Progenitor cell of endocrine pancreas (in vitro differentiated cells): ENCODE results near the gene HTT-AS. TPM values are rescaled to one million over a fixed set of nuclear protein-coding genes. Genes with fewer than 3 reads are reported as not detected.
A peak's percentile ranks its signal among the peaks of the same experiment; 100 is the strongest.

Source experiments
- DNase-seq: peaks from one replicate; pipeline ENCODE4 v3.0.0; 2021; ENCODE audit warnings: low spot score; ENCODE audit not compliant: unreplicated experiment
- H3K27ac Mint-ChIP-seq: 2 replicates; pipeline ENCODE4 v1.8.0; 2021; ENCODE audit warnings: mild to moderate bottlenecking, moderate library complexity, mixed read lengths
- H3K27me3 Mint-ChIP-seq: 2 replicates; pipeline ENCODE4 v1.8.0; 2021; ENCODE audit warnings: mixed read lengths
- H3K36me3 Mint-ChIP-seq: 2 replicates; pipeline ENCODE4 v1.8.0; 2022; ENCODE audit warnings: mixed read lengths; ENCODE audit not compliant: insufficient read depth
- H3K4me1 Mint-ChIP-seq: 2 replicates; pipeline ENCODE4 v1.8.0; 2021; ENCODE audit warnings: low read depth, mixed read lengths
- H3K4me3 Mint-ChIP-seq: 2 replicates; pipeline ENCODE4 v1.8.0; 2021; ENCODE audit warnings: low read depth, mild to moderate bottlenecking, moderate library complexity, mixed read lengths
- H3K9me3 Mint-ChIP-seq: 2 replicates; pipeline ENCODE4 v1.8.0; 2021; ENCODE audit warnings: low read depth, mixed read lengths
- total RNA-seq: library from RNA; stranded (reverse); gene quantifications from 2 replicates; pipeline ENCODE4 v1.2.1, GENCODE V29; 2021
- TF ChIP-seq, protein P1 (sequence below): fragments of 200-600 bp; sonication (generic); IDR thresholded peaks from one replicate; pipeline ENCODE4 v1.5.0; 2021; ENCODE audit warnings: antibody characterized with exemption, mild to moderate bottlenecking; ENCODE audit not compliant: unreplicated experiment

The HTT-AS gene
- total RNA-seq, 1 donor from 2014 or later = not detected

GRCh38 chr4:3047464-3048286 lies 26.7 kb downstream of the HTT-AS start:
- H3K27ac Mint-ChIP-seq = no peak overlapping the region
- peaks cover 11% of the 10 kb centered on the region for H3K27me3 Mint-ChIP-seq
- no peaks in the 10 kb centered on the region for H3K9me3 Mint-ChIP-seq

DNA sequence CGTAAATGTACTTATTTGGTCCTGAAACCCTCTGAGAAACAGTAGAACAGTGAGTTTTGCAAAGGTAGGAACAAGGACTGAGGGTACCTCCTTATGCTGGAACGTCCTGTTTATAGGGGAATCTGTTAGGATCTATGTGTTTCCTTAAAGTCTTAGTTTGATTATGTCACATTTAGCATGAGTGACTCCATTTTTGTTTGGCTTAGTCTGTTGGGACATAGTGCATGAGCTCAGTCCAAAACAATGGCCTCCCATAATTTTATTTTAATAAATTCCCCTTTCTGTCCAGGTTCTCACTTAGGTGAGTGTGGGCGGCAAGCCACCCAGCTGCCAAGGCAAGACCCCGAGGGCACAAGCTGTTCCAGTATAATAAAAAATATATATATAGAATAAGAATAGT lies 27.7 kb downstream of the HTT-AS start:
- H3K4me3 Mint-ChIP-seq = no peak overlapping the region
- H3K27me3 Mint-ChIP-seq = peaks cover 8% of the 10 kb centered on the region
- no peaks in the 10 kb centered on the region for H3K36me3 Mint-ChIP-seq
- DNase-seq = no peak
- H3K27ac Mint-ChIP-seq = no peak overlapping the region
- TF ChIP-seq, protein P1, sequence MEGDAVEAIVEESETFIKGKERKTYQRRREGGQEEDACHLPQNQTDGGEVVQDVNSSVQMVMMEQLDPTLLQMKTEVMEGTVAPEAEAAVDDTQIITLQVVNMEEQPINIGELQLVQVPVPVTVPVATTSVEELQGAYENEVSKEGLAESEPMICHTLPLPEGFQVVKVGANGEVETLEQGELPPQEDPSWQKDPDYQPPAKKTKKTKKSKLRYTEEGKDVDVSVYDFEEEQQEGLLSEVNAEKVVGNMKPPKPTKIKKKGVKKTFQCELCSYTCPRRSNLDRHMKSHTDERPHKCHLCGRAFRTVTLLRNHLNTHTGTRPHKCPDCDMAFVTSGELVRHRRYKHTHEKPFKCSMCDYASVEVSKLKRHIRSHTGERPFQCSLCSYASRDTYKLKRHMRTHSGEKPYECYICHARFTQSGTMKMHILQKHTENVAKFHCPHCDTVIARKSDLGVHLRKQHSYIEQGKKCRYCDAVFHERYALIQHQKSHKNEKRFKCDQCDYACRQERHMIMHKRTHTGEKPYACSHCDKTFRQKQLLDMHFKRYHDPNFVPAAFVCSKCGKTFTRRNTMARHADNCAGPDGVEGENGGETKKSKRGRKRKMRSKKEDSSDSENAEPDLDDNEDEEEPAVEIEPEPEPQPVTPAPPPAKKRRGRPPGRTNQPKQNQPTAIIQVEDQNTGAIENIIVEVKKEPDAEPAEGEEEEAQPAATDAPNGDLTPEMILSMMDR = no peak
- peaks cover 4% of the 10 kb centered on the region for H3K4me1 Mint-ChIP-seq
- no peaks in the 10 kb centered on the region for H3K9me3 Mint-ChIP-seq

More at GRCh38 chr4:3047464-3048286, 26.7 kb downstream of the HTT-AS start:
- H3K36me3 Mint-ChIP-seq = no peaks in the 10 kb centered on the region
- peak; percentile 50 for DNase-seq
- peaks cover 3% of the 10 kb centered on the region for H3K4me1 Mint-ChIP-seq
- H3K4me3 Mint-ChIP-seq = no peak overlapping the region
- TF ChIP-seq, protein P1 = peak; percentile 82

DNA sequence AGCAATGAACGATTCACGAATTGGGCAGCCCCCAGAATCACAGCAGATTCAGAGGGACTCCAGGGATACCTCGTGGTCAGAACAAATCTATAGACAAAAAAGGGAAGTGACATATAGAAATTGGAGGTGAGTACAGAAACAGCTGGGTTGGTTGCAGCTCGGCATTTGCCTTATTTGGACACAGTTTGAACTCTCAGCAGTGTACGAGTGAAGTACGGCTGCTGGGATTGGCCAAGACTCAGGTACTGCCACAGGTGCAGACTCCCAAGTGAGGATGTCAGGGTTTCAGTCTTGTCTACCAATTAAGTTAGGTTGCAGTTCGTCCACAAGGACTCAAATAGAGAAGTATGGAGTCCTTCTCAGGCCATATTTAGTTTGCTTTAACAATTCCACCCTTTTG lies 28.2 kb downstream of the HTT-AS start:
- Mint-ChIP-seq H3K36me3 (no peaks in the 10 kb centered on the region), H3K27me3 (peaks cover 7% of the 10 kb centered on the region), H3K4me1 (peaks cover 4% of the 10 kb centered on the region), H3K9me3 (no peaks in the 10 kb centered on the region), H3K27ac (no peak overlapping the region), H3K4me3 (no peak overlapping the region)
- DNase-seq = no peak
- TF ChIP-seq, protein P1 = no peak

GRCh38 chr4:3044870-3045819 lies 29.2 kb downstream of the HTT-AS start:
- TF ChIP-seq, protein P1 = no peak
- H3K4me3 Mint-ChIP-seq = no peak overlapping the region
- H3K27ac Mint-ChIP-seq = peak overlapping the region; percentile 89
- H3K9me3 Mint-ChIP-seq = no peaks in the 10 kb centered on the region
- H3K27me3 Mint-ChIP-seq = peaks cover 7% of the 10 kb centered on the region
- H3K4me1 Mint-ChIP-seq = peaks cover 4% of the 10 kb centered on the region
- no peaks in the 10 kb centered on the region for H3K36me3 Mint-ChIP-seq
- DNase-seq = no peak
